IPS DF 4.7 (cell line): Measurements from ENCODE around the gene PPP1R8.

Experiments
- DNase-seq: peaks from one replicate; pipeline ENCODE4 v3.0.0-alpha.2; 2013; ENCODE audit warnings: low spot score; ENCODE audit errors: extremely low read depth

Gene PPP1R8

GRCh38 chr1:27872059-27872801 lies 41.6 kb downstream of the PPP1R8 start, which contains the start of gene THEMIS2:
TSS of gene THEMIS2 (plus strand) at chr1:27872544. CDS start at chr1:27872572, 28 bp downstream.
- DNase-seq = no peak

DNA sequence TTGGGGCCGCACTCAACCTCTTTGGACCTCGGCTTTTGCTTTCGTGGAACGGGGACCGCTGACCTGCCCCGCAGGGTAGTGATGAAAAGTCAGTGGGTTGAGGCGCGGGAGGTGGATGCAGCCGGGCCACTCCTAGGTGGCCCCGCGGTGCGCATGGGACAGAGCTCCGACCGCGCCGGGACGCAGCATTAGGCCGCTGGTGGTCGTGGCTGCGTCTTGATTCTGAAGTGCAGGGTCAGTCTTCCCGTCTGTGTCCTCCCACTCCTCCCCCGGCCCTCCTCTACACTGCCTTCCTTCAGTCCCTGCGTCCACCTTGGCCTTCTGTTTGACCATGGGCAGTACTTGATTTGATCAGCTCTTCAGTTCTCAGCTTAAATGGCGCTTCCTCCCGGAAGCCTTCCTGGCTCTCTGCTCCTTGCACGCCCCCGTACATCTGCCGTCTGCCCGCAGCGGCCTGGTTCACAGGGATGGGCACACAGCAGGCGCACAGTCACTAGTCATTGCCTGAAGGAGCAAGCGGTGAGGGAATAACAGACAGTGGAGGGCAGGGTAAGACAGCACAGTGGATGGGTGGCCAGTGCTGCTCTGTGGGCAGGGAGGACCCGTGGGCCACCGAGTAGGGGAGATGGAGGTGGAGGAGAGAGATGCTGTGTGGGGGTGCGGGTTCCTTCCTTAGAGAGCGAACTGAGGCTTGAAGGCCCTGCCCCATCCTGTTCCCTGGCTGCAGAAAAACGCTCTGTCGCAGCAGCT lies 42.4 kb downstream of the PPP1R8 start:
- no peak for DNase-seq

- DNase-seq = no peak
Measured at GRCh38 chr1:27873671-27874384, 43.2 kb downstream of the PPP1R8 start.

DNA sequence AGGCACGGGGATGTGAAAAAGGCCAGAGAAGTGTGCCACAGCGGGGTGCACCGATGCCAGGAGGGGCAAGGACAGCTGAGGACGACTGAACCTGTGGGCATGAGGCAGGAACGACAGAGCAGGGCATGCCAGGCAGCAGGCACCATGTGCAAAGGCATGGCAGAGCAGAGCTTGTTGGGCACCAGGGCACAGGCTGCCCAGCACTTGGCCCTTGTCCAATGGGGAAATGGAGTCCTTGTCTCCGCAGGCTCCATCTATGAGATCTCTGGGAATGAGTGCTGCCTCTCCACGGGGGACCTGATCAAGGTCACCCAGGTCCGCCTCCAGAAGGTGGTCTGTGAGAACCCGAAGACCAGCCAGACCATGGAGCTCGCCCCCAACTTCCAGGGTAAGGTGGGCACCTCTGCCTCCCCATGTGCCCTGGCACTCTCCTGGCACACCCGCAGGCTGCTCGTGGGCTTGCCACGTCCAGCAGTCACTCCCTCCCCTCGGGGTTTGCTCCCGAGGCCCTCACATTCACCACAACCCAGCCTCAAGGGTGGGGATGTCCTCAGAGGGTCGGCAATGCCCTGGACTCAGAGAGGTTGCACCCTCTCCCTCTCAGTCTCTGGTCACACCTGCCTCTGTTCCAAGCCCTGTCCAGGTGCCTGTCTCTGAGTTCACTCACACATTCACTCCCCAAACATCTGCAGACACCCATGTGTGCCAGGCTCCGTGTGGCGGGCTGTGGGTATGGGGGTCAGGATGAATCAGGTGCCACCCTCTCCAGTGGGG lies 45.9 kb downstream of the PPP1R8 start:
- no peak for DNase-seq

DNA sequence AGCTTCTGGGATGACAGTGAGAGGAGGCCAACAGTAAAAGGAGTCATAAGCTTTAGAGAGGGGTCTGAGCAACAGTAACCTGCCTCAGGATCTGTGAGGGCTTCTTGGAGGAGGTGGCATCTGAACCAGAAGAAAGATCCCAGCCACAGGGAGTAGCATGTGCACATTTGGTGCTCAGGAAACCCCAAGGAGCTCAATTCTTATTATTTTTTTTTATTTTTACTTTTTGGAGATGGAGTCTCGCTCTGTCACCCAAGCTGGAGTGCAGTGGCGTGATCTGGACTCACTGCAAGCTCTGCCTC lies 46.5 kb downstream of the PPP1R8 start:
- DNase-seq = no peak

GRCh38 chr1:27878039-27878438 lies 47.5 kb downstream of the PPP1R8 start:
- no peak for DNase-seq

- no peak for DNase-seq
Measured at GRCh38 chr1:27878787-27879335, 48.3 kb downstream of the PPP1R8 start.

GRCh38 chr1:27879374-27880082 lies 48.9 kb downstream of the PPP1R8 start:
- DNase-seq = no peak

- no peak for DNase-seq
Measured at GRCh38 chr1:27882543-27882903, 51.9 kb downstream of the PPP1R8 start.

- no peak for DNase-seq
Measured at GRCh38 chr1:27883536-27883935, 53.0 kb downstream of the PPP1R8 start.

GRCh38 chr1:27884006-27884954 lies 53.7 kb downstream of the PPP1R8 start:
- no peak for DNase-seq

GRCh38 chr1:27885114-27885528 lies 54.5 kb downstream of the PPP1R8 start:
- DNase-seq = no peak

DNA sequence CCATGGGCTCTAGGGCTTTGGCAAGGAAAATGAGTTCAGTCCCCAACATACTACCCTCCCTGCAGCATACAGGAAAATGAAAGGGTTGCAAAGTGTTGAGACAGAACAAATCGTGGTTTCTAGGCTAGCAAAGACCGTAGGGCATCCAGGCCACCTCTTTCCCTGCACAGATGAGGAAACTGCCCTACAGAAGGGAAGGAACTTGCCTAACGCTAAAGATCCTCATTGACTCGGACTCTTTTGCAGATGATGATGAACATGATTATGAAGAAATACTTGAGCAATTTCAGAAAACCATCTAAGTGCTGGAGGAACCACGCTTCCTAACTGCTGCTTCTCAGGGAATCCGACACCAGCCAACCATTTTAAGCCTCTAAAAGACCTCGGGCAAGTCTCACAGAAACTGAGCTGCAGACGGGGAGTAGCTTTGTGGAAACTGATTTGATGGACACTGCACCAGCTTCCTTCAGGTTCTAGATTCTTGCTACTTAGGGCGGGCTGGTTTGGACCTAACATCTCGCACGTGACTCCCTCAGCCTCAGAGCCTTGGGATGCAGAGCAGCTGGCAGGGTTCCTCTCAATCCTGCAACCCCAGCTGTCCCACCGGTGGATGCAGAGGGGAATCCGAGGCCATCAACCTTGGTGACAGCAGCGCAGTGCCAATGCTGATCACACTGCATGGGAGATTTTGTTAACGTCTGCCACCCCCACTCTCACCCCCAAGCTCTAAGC lies 55.2 kb downstream of the PPP1R8 start:
- DNase-seq = no peak

- no peak for DNase-seq
Measured at GRCh38 chr1:27886353-27886679, 55.7 kb downstream of the PPP1R8 start.

- DNase-seq = no peak
Measured at GRCh38 chr1:27886744-27887143, 56.2 kb downstream of the PPP1R8 start.

DNA sequence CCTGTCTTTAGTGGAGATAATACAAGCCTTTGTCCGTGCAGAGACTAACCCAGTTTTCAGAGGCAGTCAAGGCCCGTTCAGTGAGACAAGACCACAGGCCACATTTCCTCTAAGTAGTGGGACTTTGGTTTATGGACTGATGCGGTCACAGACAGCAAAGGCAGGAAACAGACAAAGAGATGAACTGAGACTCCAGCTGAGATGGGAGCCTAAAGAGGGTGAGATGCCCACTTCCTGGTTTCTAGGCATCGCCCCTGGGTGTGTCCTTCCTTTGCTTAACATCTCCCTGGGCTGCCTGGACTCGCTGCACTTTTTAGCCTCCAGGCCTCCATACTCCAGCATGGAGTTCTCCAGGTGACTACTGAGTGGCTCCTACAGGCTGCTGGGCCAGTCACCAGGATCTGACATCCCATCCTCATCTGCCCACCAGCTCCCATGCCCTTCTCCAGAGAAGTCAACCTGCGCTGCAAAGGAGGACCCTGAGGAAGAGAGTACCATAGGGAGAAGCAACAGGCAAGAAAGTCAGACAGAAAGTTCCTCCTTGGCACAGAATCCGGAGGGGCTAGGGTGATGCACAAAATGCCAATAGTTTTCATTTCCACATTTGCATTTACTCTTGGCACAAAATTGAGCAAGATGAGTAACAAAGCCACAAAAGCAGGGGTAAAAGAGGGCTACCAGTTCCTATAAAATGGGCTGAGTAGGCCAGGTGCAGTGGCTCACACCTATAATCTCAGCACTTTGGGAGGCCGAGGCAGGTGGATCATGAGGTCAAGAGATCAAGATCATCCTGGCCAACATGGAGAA lies 56.8 kb downstream of the PPP1R8 start:
- DNase-seq = no peak

- no peak for DNase-seq
Measured at GRCh38 chr1:27889506-27889905, 58.9 kb downstream of the PPP1R8 start.

GRCh38 chr1:27891196-27891889 lies 60.8 kb downstream of the PPP1R8 start:
- no peak for DNase-seq
